Inflammatory macrophage treated with lipopolysaccharide for 4 hours (primary cell): ENCODE measurements around the gene COL6A2.
"Not testable (repeated sequence)": the region's sequence is repeated elsewhere in the genome, so short reads cannot be mapped to it uniquely, and the experiment has no call there.

Source experiments
- DNase-seq: peaks from one replicate; pipeline ENCODE4 v3.0.0-alpha.2; 2020

The COL6A2 gene

GRCh38 chr21:46095814-46096595, 1.9 kb upstream of the COL6A2 start:
- DNase-seq = no peak

- no peak for DNase-seq
Observed at GRCh38 chr21:46096596-46097335, 1.1 kb upstream of the COL6A2 start.

GRCh38 chr21:46098303-46099141, 610 bp downstream of the COL6A2 start:
- DNase-seq = no peak

GRCh38 chr21:46099476-46099875, 1.6 kb downstream of the COL6A2 start:
- no peak for DNase-seq

GRCh38 chr21:46100020-46100419, 2.1 kb downstream of the COL6A2 start:
- no peak for DNase-seq

GRCh38 chr21:46100426-46100825, 2.5 kb downstream of the COL6A2 start:
- DNase-seq = no peak

GRCh38 chr21:46100906-46101305, 3.0 kb downstream of the COL6A2 start:
- no peak for DNase-seq

- no peak for DNase-seq
Observed at GRCh38 chr21:46104104-46104503, 6.2 kb downstream of the COL6A2 start.

GRCh38 chr21:46107376-46107775, 9.5 kb downstream of the COL6A2 start:
- DNase-seq = not testable (repeated sequence)

- no peak for DNase-seq
Observed at GRCh38 chr21:46108827-46109312, 11.0 kb downstream of the COL6A2 start.

GRCh38 chr21:46109313-46110221, 11.7 kb downstream of the COL6A2 start:
- DNase-seq = no peak

- no peak for DNase-seq
Observed at GRCh38 chr21:46110499-46111192, 12.7 kb downstream of the COL6A2 start.

GRCh38 chr21:46111193-46111571, 13.3 kb downstream of the COL6A2 start:
- DNase-seq = no peak

- no peak for DNase-seq
Observed at GRCh38 chr21:46111857-46112724, 14.2 kb downstream of the COL6A2 start.

- DNase-seq = no peak
Observed at GRCh38 chr21:46112725-46113215, 14.9 kb downstream of the COL6A2 start.

GRCh38 chr21:46113497-46114176, 15.7 kb downstream of the COL6A2 start:
- DNase-seq = no peak

GRCh38 chr21:46114963-46115362, 17.1 kb downstream of the COL6A2 start:
- DNase-seq = no peak

- DNase-seq = no peak
Observed at GRCh38 chr21:46115441-46116188, 17.7 kb downstream of the COL6A2 start.
